IPS-15b (cell line): Measurements from ENCODE around the gene UBE2L3.
A peak's percentile ranks its signal among the peaks of the same experiment; 100 is the strongest.
"Not testable (repeated sequence)": the region's sequence is repeated elsewhere in the genome, so short reads cannot be mapped to it uniquely, and the experiment has no call there.

Source experiments
- H3K27me3 ChIP-seq: one replicate; pipeline ENCODE4 v1.6.1; 2013; ENCODE audit warnings: low read length; ENCODE audit not compliant: control insufficient read depth, insufficient read depth
- H3K36me3 ChIP-seq: one replicate; pipeline ENCODE4 v1.6.1; 2013; ENCODE audit warnings: low read length; ENCODE audit not compliant: control insufficient read depth, insufficient read depth
- H3K4me1 ChIP-seq: one replicate; pipeline ENCODE4 v1.6.1; 2013; ENCODE audit warnings: mild to moderate bottlenecking, low read length; ENCODE audit not compliant: control insufficient read depth, insufficient read depth
- H3K4me3 ChIP-seq: one replicate; pipeline ENCODE4 v1.5.1; 2013; ENCODE audit warnings: low read depth, low read length
- H3K9ac ChIP-seq: one replicate; pipeline ENCODE4 v1.6.1; 2013; ENCODE audit warnings: low read depth, mild to moderate bottlenecking, low read length
- H3K9me3 ChIP-seq: one replicate; pipeline ENCODE4 v1.6.1; 2013; ENCODE audit warnings: mild to moderate bottlenecking, low read length; ENCODE audit not compliant: control insufficient read depth, insufficient read depth

Gene UBE2L3

DNA sequence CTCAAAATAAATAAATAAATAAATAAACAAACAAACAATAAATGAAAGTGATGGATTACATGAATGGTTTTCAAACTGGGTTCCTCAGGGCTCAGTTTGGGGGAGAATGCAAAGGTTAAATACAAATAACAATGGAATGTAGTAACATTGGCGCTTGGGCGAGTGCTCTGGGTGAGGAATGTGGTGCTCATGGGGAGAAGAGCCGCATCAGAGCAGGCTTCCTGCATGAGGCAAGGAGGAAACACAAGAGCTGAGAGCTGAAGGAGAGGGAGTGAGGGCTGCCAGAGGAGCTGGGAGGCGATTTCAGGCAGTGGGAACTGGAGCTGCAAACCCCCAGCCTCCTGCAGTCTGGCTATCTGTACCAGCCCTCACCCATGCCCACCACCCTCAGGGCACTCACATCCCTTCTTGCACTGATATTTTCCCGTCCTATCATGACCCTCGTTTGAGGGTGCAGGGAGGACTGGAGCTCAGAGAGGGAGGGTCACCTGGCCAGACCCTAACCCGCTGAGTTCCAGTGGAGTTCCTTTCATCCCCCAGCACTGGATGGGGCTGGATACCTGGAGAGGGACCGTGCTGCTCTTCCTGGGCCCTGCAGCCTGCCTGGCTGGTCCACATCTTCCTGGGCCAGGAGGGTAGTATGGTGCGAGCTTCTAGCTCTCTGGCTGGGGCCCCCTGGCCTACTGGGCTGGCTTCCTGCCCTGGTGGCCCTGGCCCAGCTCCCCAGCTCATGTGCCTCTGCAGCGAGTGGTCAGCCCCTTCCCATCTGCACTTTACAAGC lies 8.0 kb upstream of the UBE2L3 start:
- not testable (repeated sequence) for H3K4me1 ChIP-seq, H3K36me3 ChIP-seq, H3K9me3 ChIP-seq

DNA sequence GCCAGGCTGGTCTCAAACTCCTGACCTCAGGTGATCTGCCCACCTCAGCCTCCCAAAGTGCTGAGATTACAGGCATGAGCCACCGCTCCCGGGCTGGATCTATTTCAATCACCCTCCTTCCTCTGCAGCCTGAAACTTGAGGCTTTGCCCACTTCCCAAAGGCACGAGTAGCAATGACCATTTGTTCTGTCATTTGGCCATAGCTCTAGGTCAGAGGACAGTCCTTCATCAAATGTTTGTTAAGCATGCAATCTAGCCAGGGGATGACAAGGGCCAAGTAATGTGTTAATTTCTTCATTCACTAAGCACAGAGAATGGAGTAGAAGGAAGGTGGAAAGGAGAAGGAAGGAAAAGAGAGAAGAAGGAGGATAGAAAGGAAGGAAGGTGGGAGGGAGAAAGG lies 6.9 kb upstream of the UBE2L3 start:
- not testable (repeated sequence) for H3K4me1 ChIP-seq, H3K9me3 ChIP-seq, H3K27me3 ChIP-seq, H3K9ac ChIP-seq, H3K4me3 ChIP-seq, H3K36me3 ChIP-seq

More for the DNA sequence above, 8.0 kb upstream of the UBE2L3 start:
- H3K9ac ChIP-seq, H3K27me3 ChIP-seq, H3K4me3 ChIP-seq: not testable (repeated sequence)

DNA sequence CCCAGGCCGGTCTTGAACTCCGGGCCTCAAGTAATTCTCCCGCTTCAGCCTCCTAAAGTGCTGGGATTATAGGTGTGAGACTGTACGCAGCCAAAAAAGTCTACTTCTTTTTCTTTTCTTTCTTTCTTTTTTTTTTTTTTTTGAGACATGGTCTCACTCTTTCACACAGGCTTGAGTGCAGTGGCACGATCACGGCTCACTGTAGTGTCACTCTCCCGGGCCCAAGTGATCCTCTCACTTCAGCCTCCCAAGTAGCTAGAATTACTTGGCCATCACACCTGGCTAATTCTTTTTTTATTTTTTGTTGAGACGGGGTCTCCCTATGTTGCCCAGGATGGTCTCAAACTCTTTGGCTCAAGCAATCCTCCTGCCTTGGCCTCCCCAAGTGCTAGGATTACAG lies 3.6 kb upstream of the UBE2L3 start:
- no peaks in the 10 kb centered on the region for H3K36me3 ChIP-seq
- H3K4me1 ChIP-seq, result no peaks in the 10 kb centered on the region
- H3K9ac ChIP-seq, result no peak overlapping the region
- H3K4me3 ChIP-seq, result no peak overlapping the region
- no peaks in the 10 kb centered on the region for H3K9me3 ChIP-seq
- H3K27me3 ChIP-seq, result no peaks in the 10 kb centered on the region

DNA sequence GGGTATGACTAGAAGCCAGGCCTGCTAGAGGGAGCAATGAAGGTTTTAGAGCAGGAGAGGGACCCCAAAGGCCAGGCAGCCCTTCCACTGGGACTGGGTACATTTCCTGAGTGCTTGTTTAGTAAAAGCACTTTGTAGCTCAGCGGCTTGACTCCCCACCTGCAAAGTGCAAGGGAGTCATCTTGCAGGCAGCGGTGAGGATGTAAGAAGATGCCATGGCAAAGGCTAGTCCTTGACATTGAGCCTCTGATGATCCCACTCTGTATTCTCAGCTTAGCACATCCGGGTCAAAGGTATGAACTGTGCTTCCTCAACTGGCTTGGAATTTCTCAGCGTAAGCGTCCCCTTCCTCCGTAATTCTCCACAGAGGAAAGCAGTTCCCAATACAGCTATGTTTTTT lies 3.1 kb upstream of the UBE2L3 start:
- Histone ChIP-seq H3K9ac (no peak overlapping the region), H3K27me3 (no peaks in the 10 kb centered on the region), H3K4me3 (no peak overlapping the region), H3K9me3 (no peaks in the 10 kb centered on the region), H3K4me1 (peaks cover 2% of the 10 kb centered on the region), H3K36me3 (no peaks in the 10 kb centered on the region)

DNA sequence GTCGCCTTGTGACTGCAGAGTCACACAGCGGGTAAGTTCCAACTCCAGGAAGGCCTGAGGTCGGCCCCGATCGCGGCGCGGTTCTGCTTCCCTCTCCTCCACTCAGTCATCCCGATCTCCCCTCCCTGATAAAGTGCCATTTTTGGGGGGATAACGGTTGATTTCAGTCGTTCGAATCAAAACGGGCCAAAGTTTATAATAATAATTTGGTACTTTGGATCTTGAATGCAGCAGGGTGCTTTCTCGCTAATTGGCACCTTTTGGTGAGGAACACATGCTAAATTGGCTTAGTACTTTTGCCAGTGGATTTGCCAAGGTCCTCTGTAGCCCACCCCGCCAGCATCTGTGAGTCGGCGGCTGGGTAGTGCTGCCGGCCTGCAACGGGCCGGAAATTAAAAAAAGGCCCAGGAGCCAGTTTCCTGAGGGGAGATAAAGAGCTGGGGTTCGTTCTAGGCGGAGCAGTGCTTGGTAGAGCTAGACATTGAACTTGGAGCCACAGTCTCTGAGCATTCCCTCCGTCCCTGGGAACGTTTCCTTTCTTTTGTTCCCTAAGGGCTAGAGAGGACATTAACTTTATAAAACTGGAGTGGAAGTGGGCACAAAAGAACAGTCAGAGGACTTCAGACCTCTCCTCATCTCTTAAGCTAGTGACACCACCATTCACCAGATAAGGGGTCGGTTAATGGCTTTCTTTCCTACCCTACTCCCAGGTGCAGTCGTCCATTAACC lies 997 bp downstream of the UBE2L3 start:
- Histone ChIP-seq H3K4me3 (peak overlapping the region; percentile 93), H3K9me3 (no peaks in the 10 kb centered on the region)

DNA sequence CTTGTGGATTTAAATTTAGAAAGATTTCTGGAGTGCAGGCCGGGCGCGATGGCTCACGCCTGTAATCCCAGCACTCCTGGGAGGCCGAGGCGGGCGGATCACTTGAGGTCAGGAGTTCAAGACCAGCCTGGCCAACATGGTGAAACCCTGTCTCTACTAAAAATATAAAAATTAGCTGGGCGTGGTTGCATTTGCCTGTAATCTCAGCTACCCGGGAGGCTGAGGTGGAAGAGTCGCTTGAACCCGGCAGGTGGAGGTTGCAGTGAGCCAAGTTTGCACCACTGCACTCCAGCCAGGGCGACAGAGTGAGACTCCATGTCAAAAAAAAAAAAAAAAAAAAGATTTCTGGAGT lies 1.5 kb downstream of the UBE2L3 start:
- H3K9ac ChIP-seq, H3K27me3 ChIP-seq, H3K4me1 ChIP-seq, H3K36me3 ChIP-seq, H3K9me3 ChIP-seq: not testable (repeated sequence)
- H3K4me3 ChIP-seq, result peak overlapping the region; percentile 93

More for the DNA sequence above, 997 bp downstream of the UBE2L3 start:
- Histone ChIP-seq H3K9ac (peak overlapping the region; percentile 96), H3K27me3 (no peaks in the 10 kb centered on the region), H3K4me1 (peaks cover 8% of the 10 kb centered on the region), H3K36me3 (no peaks in the 10 kb centered on the region)

DNA sequence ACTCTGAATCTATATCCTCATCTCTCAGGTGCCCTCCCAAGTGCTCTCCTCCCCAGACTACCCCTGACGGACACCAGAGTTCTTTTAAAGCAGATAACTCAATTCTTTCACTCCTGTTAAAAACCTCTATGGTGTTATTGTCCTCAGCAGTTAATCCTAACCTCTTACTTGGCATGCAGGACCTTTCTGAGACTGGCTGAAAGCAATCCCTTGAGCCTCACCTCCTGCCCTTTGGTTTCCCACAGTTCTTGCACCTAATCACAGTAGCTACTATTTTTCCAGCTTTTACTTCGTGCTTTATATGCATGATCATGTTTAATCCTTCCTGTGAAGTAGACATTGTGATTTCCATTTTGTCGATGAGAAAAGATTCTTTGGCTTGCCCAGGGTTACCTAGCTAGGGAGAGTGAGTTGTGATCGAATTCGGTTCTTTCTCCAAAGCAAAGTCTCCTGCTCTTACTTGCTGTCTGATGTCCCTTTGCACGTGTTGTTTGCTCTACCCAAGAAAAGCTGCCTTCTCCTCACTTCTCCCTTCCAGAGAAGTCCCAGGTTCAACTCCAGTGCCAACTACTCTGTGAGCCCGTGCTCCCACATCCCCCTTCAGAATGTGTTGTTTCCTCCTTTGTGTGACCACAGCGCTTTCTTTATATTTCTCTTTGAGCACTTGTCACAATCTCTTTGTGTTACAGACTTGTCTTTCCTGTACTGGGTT lies 2.1 kb downstream of the UBE2L3 start:
- peak overlapping the region; percentile 70 for H3K9ac ChIP-seq
- H3K4me3 ChIP-seq, result peak overlapping the region; percentile 93
- no peaks in the 10 kb centered on the region for H3K36me3 ChIP-seq
- H3K4me1 ChIP-seq, result peaks cover 10% of the 10 kb centered on the region
- H3K27me3 ChIP-seq, result no peaks in the 10 kb centered on the region
- H3K9me3 ChIP-seq, result no peaks in the 10 kb centered on the region

DNA sequence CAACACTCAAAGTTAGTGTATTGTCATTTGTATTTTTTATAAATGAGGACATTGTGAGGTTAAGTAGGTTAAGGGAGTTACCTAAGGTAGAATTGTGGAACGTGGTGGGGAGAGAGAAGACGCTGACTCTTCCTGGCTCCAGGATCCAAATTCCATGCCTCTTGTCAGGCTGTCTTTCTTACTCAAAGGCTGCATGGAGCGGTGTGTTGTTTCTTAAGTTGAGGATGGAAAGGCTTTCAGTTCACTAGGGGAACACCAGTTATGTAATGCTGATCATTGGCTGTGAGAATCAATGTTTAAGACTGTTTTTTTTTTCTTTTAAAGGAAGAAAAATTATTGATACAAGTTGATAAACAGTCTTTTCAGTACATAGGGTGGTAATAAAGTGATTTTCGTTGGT lies 2.9 kb downstream of the UBE2L3 start:
- Histone ChIP-seq H3K9ac (no peak overlapping the region), H3K4me3 (peak overlapping the region; percentile 18), H3K9me3 (no peaks in the 10 kb centered on the region), H3K36me3 (no peaks in the 10 kb centered on the region), H3K27me3 (no peaks in the 10 kb centered on the region), H3K4me1 (peaks cover 10% of the 10 kb centered on the region)

DNA sequence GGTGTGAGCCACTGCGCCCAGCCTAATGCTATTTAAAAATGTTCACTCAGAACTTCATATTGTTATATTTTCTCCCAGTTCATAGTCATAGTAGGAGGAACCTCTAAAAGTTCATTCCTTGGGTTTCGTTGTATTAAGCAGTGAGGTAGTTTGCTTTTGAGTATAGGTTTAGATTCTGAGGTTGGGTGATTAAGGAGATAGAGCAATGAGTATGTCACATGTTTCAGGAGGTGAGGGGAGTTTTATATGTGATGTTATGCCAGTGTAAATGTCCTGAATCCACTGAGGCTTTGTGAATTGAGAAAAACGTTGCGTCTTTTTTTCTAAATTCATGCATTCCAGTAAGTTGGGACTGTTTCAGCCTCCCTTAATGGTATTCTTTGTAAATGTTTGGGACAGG lies 4.2 kb downstream of the UBE2L3 start:
- Histone ChIP-seq H3K4me3 (no peak overlapping the region), H3K9ac (no peak overlapping the region), H3K27me3 (no peaks in the 10 kb centered on the region), H3K4me1 (peaks cover 10% of the 10 kb centered on the region), H3K9me3 (no peaks in the 10 kb centered on the region), H3K36me3 (no peaks in the 10 kb centered on the region)

DNA sequence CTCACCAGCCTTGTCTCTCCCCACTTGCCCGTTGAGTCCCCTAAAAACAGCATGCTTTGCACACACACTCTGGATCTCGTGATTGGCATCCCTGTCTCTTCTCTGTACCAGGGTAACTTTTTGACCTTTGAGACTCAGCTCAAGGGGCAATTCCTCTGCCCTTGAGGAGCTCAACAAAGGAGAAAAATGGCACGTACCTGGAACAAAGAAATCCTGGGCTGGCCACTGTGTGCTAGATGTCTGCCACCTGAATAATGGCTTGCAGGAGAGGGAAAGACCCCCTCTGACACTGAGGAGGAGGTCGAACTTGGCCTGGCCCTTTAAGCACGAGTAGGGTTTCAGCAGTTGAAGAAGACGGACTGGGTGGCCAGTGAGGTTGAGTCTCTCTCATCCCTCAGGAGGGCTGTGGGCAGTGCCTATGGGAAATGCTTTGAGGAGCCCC lies 5.8 kb downstream of the UBE2L3 start:
- Histone ChIP-seq H3K4me1 (peaks cover 10% of the 10 kb centered on the region), H3K4me3 (no peak overlapping the region), H3K9ac (no peak overlapping the region), H3K36me3 (peaks cover under 1% of the 10 kb centered on the region), H3K9me3 (no peaks in the 10 kb centered on the region), H3K27me3 (no peaks in the 10 kb centered on the region)

DNA sequence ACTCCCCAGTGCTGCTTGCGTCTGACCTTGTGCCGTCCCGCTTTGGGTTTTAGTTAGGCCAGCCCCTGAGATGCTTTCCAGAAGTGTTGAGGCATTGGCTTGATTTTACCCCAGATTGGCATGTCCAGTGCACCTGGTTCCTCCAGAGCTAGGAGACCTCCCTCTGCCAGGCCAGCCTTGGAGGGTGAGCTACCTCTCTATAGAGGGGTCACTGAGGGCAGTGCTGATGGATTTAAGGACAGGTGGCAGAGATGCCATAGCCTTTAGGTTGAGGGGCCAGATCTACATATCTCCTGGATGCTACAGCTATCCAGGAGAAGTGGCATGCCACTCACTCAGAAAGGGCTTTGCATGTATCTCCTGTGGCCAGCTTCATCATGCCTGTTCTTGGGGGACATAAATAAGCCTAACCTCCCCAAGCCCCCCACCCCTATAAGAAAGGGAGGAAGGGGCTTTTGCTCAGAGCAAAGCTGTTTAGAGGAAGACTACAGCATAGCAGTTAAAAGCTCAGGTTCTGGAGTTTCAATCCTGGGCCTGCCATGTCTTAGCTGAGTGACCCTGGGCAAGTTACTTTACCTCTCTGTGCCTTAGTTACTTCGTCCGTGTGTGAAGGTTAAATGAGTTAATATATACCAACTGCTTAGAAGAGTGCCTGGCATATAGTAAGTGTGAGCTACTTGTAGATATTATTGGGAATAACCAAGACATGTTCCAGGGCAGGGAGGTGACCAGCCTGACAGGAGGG lies 6.4 kb downstream of the UBE2L3 start:
- H3K4me1 ChIP-seq, result peaks cover 10% of the 10 kb centered on the region
- H3K9ac ChIP-seq, result no peak overlapping the region
- H3K9me3 ChIP-seq, result no peaks in the 10 kb centered on the region
- H3K27me3 ChIP-seq, result no peaks in the 10 kb centered on the region
- peaks cover 4% of the 10 kb centered on the region for H3K36me3 ChIP-seq
- no peak overlapping the region for H3K4me3 ChIP-seq
